PC-3 (cell line): ENCODE results near the gene RELL1.

Source experiments
- EZH2phosphoT487 ChIP-seq: fragments of 300-600 bp; sonication (generic); IDR thresholded peaks from 2 replicates; pipeline ENCODE4 v1.6.1; 2018; ENCODE audit warnings: mild to moderate bottlenecking, antibody characterized with exemption, low read length, borderline replicate concordance
- TF ChIP-seq, protein P1 (sequence below): fragments of 300-600 bp; sonication (generic); conservative IDR thresholded peaks from 2 replicates; pipeline ENCODE4 v1.5.1; 2017; ENCODE audit warnings: antibody characterized with exemption, low read depth, mild to moderate bottlenecking, low read length

DNA sequence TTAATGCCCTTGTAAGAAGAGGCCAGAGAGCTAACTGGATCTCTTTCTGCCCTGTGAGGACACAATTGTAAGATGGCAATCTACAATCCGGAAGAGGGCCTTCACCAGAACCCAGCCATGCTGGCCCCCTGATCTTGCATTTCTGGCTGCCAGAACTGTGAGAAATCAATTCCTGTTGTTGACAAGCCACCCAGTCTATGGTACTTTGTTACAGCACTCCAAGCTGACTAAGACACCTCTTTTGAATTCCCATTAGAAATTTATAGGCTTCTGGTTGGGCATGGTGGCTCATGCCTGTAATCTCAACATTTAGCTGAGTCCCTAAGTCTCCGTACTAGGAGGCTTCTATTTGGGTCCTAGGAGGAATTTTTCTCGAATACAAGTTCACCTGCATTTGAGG lies 48.8 kb upstream of the RELL1 start:
- TF ChIP-seq, protein P1, sequence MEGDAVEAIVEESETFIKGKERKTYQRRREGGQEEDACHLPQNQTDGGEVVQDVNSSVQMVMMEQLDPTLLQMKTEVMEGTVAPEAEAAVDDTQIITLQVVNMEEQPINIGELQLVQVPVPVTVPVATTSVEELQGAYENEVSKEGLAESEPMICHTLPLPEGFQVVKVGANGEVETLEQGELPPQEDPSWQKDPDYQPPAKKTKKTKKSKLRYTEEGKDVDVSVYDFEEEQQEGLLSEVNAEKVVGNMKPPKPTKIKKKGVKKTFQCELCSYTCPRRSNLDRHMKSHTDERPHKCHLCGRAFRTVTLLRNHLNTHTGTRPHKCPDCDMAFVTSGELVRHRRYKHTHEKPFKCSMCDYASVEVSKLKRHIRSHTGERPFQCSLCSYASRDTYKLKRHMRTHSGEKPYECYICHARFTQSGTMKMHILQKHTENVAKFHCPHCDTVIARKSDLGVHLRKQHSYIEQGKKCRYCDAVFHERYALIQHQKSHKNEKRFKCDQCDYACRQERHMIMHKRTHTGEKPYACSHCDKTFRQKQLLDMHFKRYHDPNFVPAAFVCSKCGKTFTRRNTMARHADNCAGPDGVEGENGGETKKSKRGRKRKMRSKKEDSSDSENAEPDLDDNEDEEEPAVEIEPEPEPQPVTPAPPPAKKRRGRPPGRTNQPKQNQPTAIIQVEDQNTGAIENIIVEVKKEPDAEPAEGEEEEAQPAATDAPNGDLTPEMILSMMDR = no peak
- TF ChIP-seq EZH2phosphoT487 = no peak
